NK-92 (cell line): ENCODE results near the gene NR5A2.
"Not testable (repeated sequence)": the region's sequence is repeated elsewhere in the genome, so short reads cannot be mapped to it uniquely, and the experiment has no call there.

ENCODE experiments used
- DNase-seq: peaks from one replicate; lab custom pipeline; 2025; ENCODE audit not compliant: unreplicated experiment; lab: John Stamatoyannopoulos, UW

Gene NR5A2

DNA sequence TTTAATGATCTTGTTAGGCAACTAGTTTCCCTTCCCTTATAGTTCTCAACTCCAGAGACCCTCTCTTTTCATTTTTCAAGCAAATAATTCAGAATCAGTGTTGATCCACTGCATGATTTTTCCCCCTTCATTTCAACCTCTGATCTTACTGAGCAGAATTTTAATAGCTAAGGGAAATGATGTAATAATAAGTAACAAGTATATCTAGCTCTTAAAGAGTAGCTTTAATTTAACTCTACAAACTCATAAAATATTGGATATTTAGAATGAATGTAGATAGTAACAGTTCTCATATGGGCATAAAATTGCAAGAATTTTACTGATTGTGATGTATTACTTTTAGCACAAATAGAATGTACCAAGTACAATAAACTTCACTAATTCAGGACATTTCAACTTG lies 130.2 kb downstream of the NR5A2 start:
- DNase-seq, result no peak

DNA sequence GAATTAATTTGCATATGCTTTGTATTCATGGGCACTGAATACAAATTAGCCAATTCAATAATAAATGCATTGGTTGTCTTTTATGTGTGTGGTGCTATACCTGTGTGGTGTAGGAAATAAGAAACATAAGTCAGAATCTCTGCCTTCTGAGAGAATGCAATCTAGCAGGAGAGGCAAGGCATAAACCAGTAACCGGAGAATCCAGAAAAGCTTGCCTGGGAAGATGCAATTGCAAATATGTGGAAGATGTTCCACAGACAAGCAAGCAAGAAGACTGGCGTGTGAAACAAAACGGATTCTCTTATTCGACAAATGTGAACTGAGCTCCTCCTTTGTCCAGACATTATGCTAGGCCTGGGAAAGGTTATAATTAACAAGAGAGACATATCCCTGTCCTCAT lies 134.3 kb downstream of the NR5A2 start:
- DNase-seq, result no peak

DNA sequence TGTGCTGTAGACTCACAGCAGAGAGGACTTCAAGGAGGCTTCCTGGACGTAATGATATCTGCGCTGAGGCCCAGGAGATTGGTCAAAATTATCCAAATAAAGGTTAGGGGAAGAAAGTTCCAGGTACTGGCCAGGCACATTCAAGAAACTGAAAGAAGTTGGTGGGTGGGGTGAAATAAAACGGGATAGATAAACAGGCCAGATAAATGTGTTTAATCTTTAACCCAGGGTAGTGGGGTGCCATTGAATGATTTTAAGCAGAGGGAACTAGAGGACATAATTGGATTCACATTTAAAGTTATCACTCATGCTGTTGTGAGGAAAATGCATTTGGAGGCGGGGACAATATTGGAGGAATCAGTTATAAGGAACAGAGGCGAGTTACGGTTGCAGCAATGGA lies 134.7 kb downstream of the NR5A2 start:
- DNase-seq, result no peak

GRCh38 chr1:200162877-200163276 lies 135.4 kb downstream of the NR5A2 start:
- DNase-seq, result no peak

GRCh38 chr1:200163911-200164310 lies 136.4 kb downstream of the NR5A2 start:
- no peak for DNase-seq

DNA sequence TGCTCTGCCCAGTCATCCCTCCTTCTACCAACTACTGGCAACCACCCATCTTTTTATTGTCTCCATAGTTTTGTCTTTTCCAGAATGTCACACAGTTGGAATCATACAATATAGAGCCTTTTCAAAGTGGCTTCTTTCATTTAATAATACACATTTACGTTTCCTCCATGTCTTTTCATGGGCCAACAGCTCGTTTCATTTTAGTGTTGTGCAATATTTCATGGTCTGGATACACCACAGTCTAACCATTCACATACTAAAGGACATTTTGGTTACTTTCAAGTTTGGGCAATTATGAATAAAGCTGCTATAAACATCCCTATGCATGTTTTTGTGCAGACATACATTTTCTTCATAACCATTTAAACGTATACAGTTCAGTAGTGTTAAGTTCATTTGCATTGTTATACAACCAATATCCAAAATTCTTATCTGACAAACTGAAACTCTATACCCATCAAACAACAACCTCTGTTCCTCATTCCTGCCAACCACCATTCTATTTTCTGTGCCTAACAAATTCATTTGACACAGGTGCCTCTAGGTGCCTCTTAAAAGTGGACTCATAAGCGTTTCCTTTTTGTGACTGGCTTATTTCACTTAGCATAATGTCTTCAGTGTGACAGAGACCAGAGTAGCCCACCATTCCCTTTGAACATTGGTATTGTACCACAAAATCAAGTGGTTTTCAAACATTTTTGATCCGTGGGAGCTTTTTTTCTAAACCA lies 138.1 kb downstream of the NR5A2 start:
- DNase-seq, result no peak

- DNase-seq, result no peak
These were observed 138.9 kb downstream of the NR5A2 start for GRCh38 chr1:200166411-200166810.

- no peak for DNase-seq
These were observed 141.4 kb downstream of the NR5A2 start for GRCh38 chr1:200168926-200169325.

GRCh38 chr1:200172311-200172710 lies 144.8 kb downstream of the NR5A2 start:
- no peak for DNase-seq

GRCh38 chr1:200173097-200173618 lies 145.6 kb downstream of the NR5A2 start:
- DNase-seq, result no peak

DNA sequence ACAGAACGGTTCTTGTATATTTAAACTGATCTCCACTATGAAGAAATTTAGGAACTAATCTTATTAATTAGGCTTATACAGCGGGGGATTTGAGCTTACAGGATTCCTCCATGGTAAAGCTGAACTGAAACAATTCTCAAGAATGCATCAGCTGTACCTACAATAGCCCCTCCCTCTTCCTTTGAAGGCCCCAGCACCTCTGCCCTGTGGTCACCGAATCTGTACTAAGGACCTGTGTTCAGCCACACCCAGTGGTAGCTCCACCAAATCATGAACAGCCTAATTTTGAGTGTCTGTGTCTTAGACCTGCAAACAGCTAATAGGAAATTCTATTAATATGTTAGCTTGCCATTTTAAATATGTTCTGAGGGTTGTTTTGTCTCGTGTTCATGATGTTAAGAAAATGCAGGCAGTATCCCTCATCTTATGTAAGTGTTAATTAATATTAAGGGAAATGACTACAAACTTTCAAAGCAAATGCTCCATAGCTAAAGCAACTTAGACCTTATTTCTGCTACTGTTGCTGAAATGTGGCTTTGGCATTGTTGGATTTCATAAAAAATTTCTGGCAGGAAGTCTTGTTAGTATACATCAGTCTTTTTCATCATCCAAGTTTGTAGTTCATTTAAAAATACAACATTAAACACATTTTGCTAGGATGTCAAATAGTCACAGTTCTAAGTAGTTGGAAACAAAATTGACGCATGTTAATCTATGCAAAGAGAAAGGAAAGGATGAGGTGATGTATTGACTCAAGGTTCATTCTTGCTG lies 147.2 kb downstream of the NR5A2 start:
- no peak for DNase-seq

- no peak for DNase-seq
These were observed 148.7 kb downstream of the NR5A2 start for GRCh38 chr1:200176181-200176580.

GRCh38 chr1:200176798-200177197 lies 149.3 kb downstream of the NR5A2 start:
- DNase-seq, result no peak

- no peak for DNase-seq
These were observed 150.8 kb downstream of the NR5A2 start for GRCh38 chr1:200178340-200178739.

DNA sequence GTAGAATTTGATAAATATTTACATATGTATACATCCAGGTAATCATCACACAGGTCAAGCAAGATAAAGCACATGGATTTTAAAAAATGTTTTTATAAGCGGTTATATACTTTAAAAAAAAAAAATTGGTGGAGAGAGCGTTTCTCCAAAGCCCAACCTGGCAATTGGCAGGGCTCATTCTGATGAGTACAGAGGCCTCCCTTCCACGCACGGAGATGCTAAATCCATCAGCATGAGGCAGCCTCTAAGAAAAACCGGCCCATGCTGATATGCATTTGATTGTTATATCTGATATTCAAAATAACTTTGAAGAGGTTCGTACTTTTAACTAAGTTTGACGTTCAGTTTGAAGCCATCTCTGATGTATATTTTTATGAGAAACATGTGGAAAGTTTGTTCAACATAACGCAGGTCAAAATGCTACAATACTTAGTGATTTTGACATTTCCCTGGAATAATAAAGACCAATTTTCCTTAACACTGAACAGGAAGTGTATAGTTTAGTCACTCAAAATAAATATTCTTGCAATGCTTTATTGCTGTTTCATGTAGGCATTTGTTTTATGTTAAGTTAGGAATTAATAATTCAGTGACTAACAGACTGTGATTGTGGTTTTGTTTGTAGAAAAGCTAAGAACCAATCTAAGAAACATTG lies 151.7 kb downstream of the NR5A2 start:
- DNase-seq, result no peak

GRCh38 chr1:200179781-200180160 lies 152.3 kb downstream of the NR5A2 start:
- no peak for DNase-seq

DNA sequence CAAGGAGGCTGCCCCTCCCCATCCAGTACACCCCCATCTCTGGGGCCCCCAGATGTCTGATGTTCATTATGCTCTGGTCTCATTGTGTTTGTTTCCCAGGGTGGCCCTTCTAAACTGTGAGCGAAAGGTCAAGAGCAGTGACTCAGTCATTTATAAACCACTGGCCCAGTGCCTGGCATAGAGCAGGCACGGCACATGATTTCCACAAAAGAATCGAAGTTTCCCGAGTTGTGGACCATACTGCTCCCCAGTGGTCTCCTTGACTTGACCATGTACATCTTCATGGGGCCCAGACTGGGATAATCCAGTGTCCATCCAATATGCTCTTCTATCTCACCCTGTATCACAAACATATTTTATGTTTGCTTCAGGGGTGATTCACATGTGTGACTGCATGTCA lies 153.3 kb downstream of the NR5A2 start:
- no peak for DNase-seq

DNA sequence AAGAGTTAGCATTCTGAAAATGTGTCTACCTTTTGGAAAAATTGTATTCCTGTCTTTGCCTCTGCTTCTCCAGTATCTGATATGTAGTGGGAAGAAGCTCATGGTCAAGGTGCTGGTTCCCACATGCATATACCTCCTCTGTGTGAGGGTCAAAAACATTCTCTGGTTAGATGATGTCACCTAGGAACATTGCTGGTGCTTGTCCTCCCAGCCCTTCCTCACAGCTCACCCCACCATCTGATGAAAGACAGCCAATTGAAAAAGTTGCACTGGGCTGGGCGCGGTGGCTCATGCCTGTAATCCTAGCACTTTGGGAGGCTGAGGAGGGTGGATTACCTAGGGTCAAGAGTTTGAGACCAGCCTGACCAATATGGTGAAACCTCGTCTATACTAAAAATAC lies 154.4 kb downstream of the NR5A2 start:
- DNase-seq, result no peak

- DNase-seq, result no peak
These were observed 155.2 kb downstream of the NR5A2 start for GRCh38 chr1:200182701-200183100.

GRCh38 chr1:200183637-200184036 lies 156.1 kb downstream of the NR5A2 start:
- DNase-seq, result no peak

- DNase-seq, result no peak
These were observed 156.7 kb downstream of the NR5A2 start for GRCh38 chr1:200184196-200184595.

GRCh38 chr1:200185191-200185590 lies 157.7 kb downstream of the NR5A2 start:
- not testable (repeated sequence) for DNase-seq
